Choroid plexus epithelial cell (primary cell): ENCODE measurements around the gene SCAF1.
"Not testable (repeated sequence)": the region's sequence is repeated elsewhere in the genome, so short reads cannot be mapped to it uniquely, and the experiment has no call there.

Experiments used
- DNase-seq: peaks from one replicate; pipeline ENCODE4 v3.0.0-alpha.2; 2010; ENCODE audit warnings: low read depth
- H3K4me3 ChIP-seq: 2 replicates; pipeline ENCODE4 v1.5.1; 2011; ENCODE audit warnings: low read depth, mild to moderate bottlenecking, control low read depth, low read length, moderate library complexity
- TF ChIP-seq, protein P1 (sequence below): conservative IDR thresholded peaks from 2 replicates; pipeline ENCODE4 v1.5.1; 2011; ENCODE audit warnings: low read depth, mild to moderate bottlenecking, control low read depth, inconsistent platforms, low read length, moderate library complexity

Gene SCAF1

DNA sequence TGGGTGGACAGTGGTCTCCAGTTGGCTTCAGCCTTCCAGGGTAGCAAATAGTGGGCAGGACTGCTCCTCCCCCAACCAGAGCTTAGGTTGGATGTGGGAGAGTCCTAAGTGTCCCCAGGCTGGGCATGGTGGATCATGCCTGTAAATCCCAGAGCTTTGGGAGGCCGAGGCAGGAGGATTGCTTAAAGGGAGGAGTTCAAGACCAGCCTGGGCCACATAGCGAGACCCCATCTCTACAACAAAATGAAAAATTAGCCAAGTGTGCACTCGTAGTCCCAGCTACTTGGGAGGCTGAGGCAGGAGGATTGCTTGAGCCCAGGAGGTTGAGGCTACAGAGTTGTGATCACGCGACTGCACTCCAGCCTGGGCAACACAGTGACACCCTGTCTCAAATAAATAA is 9.4 kb upstream of the SCAF1 start:
- TF ChIP-seq, protein P1, sequence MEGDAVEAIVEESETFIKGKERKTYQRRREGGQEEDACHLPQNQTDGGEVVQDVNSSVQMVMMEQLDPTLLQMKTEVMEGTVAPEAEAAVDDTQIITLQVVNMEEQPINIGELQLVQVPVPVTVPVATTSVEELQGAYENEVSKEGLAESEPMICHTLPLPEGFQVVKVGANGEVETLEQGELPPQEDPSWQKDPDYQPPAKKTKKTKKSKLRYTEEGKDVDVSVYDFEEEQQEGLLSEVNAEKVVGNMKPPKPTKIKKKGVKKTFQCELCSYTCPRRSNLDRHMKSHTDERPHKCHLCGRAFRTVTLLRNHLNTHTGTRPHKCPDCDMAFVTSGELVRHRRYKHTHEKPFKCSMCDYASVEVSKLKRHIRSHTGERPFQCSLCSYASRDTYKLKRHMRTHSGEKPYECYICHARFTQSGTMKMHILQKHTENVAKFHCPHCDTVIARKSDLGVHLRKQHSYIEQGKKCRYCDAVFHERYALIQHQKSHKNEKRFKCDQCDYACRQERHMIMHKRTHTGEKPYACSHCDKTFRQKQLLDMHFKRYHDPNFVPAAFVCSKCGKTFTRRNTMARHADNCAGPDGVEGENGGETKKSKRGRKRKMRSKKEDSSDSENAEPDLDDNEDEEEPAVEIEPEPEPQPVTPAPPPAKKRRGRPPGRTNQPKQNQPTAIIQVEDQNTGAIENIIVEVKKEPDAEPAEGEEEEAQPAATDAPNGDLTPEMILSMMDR: no peak
- DNase-seq: no peak
- H3K4me3 ChIP-seq: no peak overlapping the region

- DNase-seq: peak; percentile 58
- H3K4me3 ChIP-seq: not testable (repeated sequence)
Measured at GRCh38 chr19:49633273-49633672, 8.7 kb upstream of the SCAF1 start.

DNA sequence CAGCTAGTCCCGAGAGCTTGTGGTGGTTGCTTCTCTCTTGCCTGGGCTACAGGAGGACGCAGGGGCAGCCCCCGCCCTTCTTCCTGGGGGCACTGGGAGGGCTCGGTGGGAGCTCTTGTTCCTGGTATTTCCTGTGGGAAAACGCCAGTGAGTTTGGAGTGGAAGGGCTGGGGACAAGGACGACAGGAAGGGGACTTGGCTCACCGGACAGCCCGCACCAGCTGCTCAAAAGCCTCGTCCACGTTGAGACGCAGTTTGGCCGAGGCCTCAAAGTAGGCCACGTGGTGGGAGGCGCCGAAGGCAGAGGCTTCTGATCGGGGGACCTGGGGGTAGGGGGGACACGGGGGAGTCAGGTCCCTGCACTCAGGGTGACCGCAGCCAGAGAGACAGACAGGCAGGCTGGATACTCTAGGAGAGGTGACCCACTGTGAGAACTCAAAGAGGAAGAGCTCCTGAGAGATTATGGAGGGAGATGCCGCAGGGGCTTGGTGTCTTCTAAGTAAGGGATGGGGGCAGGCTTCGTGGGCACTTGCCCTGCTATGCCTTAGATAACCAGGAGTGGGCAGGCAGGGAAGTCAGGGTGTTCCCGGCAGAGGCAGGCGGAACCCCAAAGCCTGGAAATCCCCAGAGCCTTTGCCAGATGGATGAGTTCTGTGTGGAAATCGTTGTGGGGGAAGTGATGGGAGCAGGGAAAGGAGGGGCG is 6.3 kb upstream of the SCAF1 start:
- H3K4me3 ChIP-seq: no peak overlapping the region
- TF ChIP-seq, protein P1: peak; percentile 33
- DNase-seq: peak; percentile 48

DNA sequence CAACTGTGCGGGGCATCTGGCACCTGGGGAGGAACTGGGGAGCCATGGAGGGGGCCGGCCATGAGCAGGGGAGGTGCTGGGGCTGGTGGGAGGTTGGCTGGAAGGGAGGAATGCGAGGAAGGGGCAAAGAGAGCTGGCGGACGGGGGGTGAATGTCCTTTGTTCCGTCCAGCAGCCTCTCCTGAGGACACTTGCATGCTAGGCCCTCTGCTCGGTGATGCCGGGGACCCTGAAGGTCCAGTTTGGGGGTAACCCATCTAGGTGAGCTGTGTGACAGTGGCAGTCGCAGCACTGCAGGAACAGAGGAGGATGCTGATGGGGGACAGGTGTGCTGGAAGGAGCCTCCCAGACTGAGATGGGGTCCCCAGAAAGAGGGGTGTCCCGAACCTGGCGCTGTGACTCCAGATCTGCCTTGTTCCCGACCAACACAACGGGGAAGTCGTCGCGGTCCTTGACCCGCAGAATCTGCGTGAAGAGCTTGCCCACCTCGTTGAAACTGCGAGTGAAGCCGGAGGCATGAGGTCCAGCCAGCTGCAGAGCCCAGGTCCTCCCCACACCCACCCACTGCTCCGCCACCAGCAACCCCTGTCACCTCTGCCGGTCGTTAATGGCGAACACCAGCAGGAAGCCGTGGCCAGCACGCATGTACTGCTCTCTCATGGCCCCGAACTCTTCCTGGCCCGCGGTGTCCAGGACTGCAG is 5.6 kb upstream of the SCAF1 start:
- no peak for DNase-seq
- TF ChIP-seq, protein P1: no peak
- no peak overlapping the region for H3K4me3 ChIP-seq

DNA sequence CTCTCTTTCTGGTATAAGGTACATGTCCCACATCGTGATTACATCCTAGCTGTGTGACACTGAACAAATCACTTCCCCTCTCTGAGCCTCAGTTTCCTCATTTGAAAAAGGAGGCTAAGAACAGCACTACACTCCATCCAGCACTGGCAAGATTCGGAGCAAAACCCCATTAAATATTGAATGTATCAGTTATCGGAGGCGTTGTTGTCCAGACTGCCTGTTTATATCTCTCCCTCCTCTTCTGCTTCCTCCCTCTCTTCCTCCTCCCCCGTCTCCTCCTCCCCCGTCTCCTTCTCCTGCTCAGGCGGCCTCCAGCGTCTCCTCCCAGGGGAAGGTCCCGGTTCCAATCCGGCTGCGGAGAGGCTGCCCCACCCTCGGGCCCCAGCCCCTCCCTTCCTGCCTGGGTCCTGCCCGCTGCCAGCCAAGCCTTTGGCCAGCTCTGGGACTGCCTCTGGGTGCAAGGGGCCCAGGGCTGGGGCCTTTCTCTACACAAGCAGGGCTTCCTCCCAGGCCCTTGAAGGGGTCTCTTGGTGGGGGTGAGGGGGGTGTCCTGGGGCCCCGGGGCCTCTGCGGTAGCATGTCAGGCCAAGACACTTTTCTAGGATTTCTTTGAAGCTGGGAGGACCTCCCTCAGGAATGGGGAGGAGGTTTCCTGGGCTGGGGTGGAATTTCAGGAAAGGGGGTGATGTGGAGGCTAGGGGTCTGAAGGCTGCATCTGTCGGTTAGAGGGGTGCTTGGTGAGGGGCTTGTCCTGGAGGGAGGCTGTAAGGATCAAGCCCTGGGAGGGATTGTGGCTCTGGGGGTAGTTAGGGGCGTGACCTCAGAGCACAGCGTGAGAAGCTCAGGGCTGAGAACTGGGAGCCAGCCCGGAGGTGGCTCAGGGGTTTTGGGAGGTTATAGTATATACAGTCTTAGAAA is 3.9 kb upstream of the SCAF1 start:
- TF ChIP-seq, protein P1: no peak
- H3K4me3 ChIP-seq: peak overlapping the region; percentile 73
- peak; percentile 72 for DNase-seq

- peak overlapping the region; percentile 73 for H3K4me3 ChIP-seq
- no peak for DNase-seq
- TF ChIP-seq, protein P1: no peak
Measured at GRCh38 chr19:49639401-49640112, 2.5 kb upstream of the SCAF1 start.
